ENCODE data around the gene TRIM47. TPM values are rescaled to one million over a fixed set of nuclear protein-coding genes. Genes with fewer than 3 reads are reported as not detected.
"Not testable (repeated sequence)": the region's sequence is repeated elsewhere in the genome, so short reads cannot be mapped to it uniquely, and the experiment has no call there.

TRIM47 gene
- total RNA-seq, 2 donors from 2014 or later, result 33.7 to 71.5 TPM

DNA sequence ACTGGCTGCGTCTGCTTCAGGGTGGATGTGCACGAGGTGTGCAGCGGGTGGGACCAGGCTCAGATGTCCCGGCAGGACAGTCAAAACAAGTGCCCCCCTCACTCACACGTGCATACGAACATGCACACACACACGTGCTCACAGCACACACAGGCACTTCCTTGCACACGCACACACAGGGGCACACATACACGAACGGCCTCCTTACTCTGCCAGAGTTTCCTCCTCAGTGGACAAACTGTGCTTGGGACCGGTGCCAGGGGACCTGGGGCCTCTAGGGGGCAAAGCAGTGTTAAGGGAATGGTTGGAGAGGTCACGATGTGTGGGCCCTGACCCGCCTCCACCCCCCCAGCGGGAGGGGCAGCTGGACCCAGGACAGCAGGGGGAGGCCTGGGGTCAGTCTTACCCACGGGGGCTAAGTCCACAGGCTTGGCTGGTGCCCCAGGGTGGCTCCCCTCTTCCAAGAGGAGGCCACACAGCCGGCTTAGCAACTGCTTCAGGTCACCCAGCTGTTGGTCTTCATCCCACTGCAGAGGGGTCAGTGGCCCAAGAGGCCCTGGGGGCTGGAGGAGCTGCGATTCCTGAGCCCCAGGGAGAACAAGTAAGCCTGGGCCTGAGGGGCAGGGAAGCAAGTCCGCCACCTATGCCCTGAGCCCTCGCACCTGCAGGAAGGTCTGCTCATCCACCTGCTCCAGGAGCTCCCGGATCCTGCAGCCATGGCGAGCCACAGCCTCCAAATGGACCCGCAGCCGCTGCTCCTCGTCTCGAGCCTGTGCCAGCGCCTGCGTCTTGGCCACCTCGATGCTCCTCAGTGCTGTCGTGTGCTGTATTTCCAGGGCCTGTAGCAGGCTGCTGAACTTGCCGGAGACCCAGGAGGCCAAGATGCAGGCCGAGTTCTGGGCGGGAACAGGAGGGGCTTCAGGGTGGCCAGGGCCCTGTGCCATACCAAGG, 13.5 kb upstream of the TRIM47 start:
- DNase-seq, result no peak
- H3K36me3 ChIP-seq, result no peaks in the 10 kb centered on the region
- TF ChIP-seq, protein P1, sequence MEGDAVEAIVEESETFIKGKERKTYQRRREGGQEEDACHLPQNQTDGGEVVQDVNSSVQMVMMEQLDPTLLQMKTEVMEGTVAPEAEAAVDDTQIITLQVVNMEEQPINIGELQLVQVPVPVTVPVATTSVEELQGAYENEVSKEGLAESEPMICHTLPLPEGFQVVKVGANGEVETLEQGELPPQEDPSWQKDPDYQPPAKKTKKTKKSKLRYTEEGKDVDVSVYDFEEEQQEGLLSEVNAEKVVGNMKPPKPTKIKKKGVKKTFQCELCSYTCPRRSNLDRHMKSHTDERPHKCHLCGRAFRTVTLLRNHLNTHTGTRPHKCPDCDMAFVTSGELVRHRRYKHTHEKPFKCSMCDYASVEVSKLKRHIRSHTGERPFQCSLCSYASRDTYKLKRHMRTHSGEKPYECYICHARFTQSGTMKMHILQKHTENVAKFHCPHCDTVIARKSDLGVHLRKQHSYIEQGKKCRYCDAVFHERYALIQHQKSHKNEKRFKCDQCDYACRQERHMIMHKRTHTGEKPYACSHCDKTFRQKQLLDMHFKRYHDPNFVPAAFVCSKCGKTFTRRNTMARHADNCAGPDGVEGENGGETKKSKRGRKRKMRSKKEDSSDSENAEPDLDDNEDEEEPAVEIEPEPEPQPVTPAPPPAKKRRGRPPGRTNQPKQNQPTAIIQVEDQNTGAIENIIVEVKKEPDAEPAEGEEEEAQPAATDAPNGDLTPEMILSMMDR (IDR thresholded peaks at IDR 0.05), result no peak
- intact Hi-C loops (cut with DNase I), result no loop called here
- H3K27me3 ChIP-seq, result no peaks in the 10 kb centered on the region
- H3K9me3 ChIP-seq, result no peaks in the 10 kb centered on the region
- H3K4me3 ChIP-seq, result no peak overlapping the region
- no peak overlapping the region for H3K27ac ChIP-seq
- H3K4me1 ChIP-seq, result peaks cover 8% of the 10 kb centered on the region
- no peak overlapping the region for H3K9ac ChIP-seq (ENCODE audit: low read depth in 2 of 2, low read length in 2 of 2)

DNA sequence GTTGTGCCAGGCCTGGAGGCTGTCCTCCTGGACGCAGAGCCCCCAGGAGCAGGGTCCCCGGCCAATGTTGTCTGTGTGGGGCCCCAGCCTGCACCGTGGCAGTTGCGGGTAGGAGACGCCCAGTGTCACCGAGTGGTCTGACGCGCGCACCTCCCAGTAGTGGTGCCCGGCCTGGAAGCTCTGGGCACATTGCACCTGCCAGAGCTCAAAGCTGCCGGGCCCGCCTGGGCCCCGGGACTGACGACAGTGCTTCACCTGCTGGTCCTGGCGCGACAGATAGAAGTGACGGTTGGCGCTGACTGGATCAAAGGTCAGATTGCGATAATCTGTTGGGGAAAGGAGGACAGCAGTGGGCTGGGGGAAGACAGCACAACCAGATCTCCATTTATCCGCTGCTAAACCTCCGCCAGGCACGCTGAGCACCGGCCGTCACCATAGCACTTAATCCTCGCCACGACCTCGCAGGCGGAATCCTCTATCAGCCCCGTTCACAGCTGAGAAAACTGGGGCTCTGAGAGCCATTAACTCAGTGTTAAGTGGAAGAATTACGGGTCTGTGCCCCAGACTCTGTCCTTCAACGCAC, 12.7 kb upstream of the TRIM47 start:
- no peak for DNase-seq
- TF ChIP-seq, protein P1 (IDR thresholded peaks at IDR 0.05), result no peak

DNA sequence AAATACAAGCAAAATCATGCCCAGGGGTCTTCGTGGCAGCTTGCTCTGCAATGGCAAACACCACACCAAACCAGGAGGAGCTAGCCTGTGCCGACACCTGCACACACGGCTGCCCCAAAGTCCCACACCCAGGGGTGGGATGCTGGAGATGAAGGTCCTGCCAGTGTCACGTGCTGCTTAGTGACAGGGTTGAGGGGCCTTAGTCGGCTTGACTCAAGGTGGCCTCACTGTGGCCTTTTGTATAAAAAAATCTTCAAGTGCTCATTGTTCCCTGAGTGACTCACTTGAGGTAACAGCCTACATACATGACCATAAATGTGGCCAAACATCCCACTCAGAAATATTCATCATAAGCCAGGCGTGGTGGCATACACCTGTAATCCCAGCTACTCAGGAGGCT, 11.1 kb upstream of the TRIM47 start:
- Histone ChIP-seq H3K9ac (ENCODE audit: low read depth in 2 of 2, low read length in 2 of 2) (no peak overlapping the region), H3K27me3 (no peaks in the 10 kb centered on the region), H3K4me3 (no peak overlapping the region), H3K36me3 (no peaks in the 10 kb centered on the region), H3K9me3 (no peaks in the 10 kb centered on the region), H3K4me1 (no peaks in the 10 kb centered on the region), H3K27ac (no peak overlapping the region)
- DNase-seq, result no peak
- TF ChIP-seq, protein P1 (IDR thresholded peaks at IDR 0.05), result no peak
- intact Hi-C loops (cut with DNase I), result no loop called here

More for the DNA sequence above, 12.7 kb upstream of the TRIM47 start:
- Histone ChIP-seq H3K4me1 (peaks cover 8% of the 10 kb centered on the region), H3K27ac (no peak overlapping the region), H3K36me3 (no peaks in the 10 kb centered on the region), H3K4me3 (no peak overlapping the region), H3K9me3 (no peaks in the 10 kb centered on the region), H3K27me3 (no peaks in the 10 kb centered on the region), H3K9ac (ENCODE audit: low read depth in 2 of 2, low read length in 2 of 2) (no peak overlapping the region)
- intact Hi-C loops (cut with DNase I), result no loop called here

DNA sequence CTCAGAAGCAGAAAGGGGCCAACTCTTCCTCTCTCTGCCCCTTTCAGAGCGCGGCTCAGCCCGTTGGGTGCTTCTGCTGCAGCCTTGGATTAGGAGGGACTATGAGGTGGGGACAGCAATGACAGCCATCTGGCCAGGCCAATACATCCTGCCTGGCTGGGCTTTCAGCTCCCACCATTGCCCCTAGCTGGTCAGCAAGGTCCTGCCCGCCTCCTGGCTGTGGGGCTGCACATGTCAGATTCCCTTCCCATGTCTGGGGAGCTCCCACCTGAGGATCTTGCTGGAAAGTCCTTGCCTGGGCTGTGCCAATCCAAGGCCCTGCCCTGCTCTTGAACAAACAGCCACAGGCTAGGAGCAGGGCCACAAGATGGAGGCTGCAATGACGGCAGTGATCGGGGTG, 10.1 kb upstream of the TRIM47 start:
- Histone ChIP-seq H3K27me3 (no peaks in the 10 kb centered on the region), H3K9me3 (no peaks in the 10 kb centered on the region), H3K4me3 (no peak overlapping the region), H3K36me3 (no peaks in the 10 kb centered on the region), H3K9ac (ENCODE audit: low read depth in 2 of 2, low read length in 2 of 2) (no peak overlapping the region), H3K27ac (no peak overlapping the region), H3K4me1 (no peaks in the 10 kb centered on the region)
- intact Hi-C loops (cut with DNase I), result no loop called here
- TF ChIP-seq, protein P1 (IDR thresholded peaks at IDR 0.05), result no peak
- DNase-seq, result no peak

DNA sequence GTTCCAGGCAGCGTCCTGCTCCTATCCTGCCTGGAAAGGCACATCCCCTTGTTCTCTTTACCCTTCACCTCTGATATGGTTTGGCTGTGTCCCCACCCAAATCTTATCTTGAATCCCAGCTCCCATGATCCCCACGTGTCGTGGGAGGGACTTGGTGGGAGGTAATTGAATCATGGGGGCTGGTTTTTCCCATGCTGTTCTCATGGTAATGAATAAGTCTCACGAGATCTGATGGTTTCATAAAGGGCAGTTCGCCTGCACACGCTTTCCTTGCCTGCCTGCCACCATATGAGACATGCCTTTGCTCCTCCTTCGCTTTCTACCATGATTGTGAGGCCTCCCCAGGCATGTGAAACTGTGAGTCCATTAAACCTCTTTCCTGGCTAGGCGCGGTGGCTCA, 7.5 kb upstream of the TRIM47 start:
- H3K4me3 ChIP-seq; H3K27me3 ChIP-seq; H3K9me3 ChIP-seq; H3K36me3 ChIP-seq; intact Hi-C loops (cut with DNase I); DNase-seq; H3K27ac ChIP-seq; H3K9ac ChIP-seq (ENCODE audit: low read depth in 2 of 2, low read length in 2 of 2); H3K4me1 ChIP-seq: not testable (repeated sequence)

DNA sequence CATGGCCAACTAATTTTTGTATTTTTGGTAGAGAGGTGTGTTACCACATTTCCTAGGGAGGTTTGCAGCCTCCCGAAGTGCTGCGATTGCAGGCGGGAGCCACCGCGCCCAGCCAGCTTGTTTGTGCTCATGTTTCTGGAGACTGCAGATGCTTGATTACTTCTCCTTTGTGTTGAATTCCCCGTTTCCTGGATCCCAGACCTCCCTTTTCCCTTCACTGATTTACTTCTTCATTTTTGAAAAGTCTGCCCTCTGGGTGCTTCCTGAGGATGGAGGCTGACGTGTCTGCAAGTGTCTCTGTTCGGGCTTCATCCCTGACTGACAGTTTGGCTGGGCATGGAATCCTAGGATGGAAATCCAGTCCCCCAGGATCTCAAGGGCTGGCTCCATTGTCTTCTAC, 7.0 kb upstream of the TRIM47 start:
- TF ChIP-seq, protein P1 (IDR thresholded peaks at IDR 0.05), result no peak
- no peaks in the 10 kb centered on the region for H3K4me1 ChIP-seq
- H3K27ac ChIP-seq, result no peak overlapping the region
- no peaks in the 10 kb centered on the region for H3K27me3 ChIP-seq
- no peak overlapping the region for H3K9ac ChIP-seq (ENCODE audit: low read depth in 2 of 2, low read length in 2 of 2)
- H3K9me3 ChIP-seq, result no peaks in the 10 kb centered on the region
- DNase-seq, result no peak
- intact Hi-C loops (cut with DNase I), result no loop called here
- no peak overlapping the region for H3K4me3 ChIP-seq
- H3K36me3 ChIP-seq, result no peaks in the 10 kb centered on the region

Data from colonic mucosa (tissue), 4 donors.